Measurements from ENCODE around the gene ZFP69B.
A peak's percentile ranks its signal among the peaks of the same experiment; 100 is the strongest.
"Not testable (repeated sequence)": the region's sequence is repeated elsewhere in the genome, so short reads cannot be mapped to it uniquely, and the experiment has no call there.

The ZFP69B gene

GRCh38 chr1:40435876-40436275 lies 14.4 kb upstream of the ZFP69B start:
- no peak for DNase-seq

- peak in 1 of 14 donors; percentile 17 for DNase-seq
These were observed 11.8 kb upstream of the ZFP69B start for GRCh38 chr1:40438391-40439015.

GRCh38 chr1:40439247-40439646 lies 11.0 kb upstream of the ZFP69B start:
- DNase-seq: no peak

DNA sequence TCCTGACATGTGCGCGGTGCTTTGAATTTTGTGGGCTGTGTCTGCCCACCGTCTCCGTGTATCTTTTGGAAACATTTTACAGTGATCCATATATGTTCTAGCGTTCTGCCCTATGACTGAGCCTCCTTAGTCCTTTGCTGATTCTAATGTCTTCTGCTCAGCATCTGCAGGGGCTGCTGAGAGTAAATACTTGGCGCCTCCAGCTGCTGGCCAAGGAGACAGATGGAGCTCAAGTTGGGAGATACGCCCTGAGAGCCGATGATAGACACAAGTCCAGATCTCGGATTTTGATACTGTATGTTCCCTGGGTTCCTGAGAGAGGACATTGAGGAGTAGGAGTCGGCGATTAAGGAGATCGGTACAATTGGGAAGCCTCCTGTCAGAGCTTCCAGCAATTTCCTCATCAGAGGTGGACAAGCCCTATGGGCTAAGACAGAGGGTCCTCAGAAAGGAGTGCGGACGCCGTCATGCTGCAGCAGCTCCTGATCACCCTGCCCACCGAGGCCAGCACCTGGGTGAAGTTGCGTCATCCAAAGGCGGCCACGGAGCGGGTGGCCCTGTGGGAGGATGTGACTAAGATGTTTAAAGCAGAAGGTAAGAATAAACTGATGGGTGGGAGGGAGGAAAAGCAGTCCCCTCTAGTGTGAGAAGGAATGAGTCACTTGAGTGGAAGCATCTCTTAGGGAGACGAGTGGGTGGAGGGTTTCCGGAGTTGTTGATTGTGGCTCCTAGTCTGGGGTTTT lies 390 bp downstream of the ZFP69B start:
- peak in 6 of 14 donors; percentile 13 to 58 (median 28) for DNase-seq

- no peak for DNase-seq
These were observed 936 bp downstream of the ZFP69B start for GRCh38 chr1:40451238-40451585.

GRCh38 chr1:40454873-40455272 lies 4.6 kb downstream of the ZFP69B start:
- no peak for DNase-seq

- DNase-seq: no peak
These were observed 12.8 kb downstream of the ZFP69B start for GRCh38 chr1:40462956-40463590.

DNA sequence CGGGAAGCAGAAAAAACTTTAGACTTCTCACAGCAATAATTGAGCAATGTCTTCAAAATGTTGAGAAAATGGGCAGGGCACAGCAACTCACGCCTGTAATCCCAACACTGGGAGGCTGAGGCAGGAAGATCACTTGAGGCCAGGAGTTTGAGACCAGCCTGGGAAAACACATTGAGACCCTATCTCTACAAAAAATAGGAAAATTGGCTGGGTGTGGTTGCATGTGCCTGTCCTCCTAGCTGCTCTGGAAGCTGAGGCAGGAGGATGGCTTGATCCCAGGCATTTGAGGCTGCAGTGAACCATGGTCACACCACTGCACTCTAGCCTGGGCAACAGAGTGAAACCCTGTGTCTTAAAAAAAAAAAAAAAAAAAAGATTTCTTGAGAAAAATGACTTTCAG lies 19.1 kb downstream of the ZFP69B start:
- no peak for DNase-seq

- DNase-seq: no peak
These were observed 25.0 kb downstream of the ZFP69B start for GRCh38 chr1:40475268-40475667.

GRCh38 chr1:40476924-40477677 lies 26.8 kb downstream of the ZFP69B start, which contains the start of gene ZFP69:
ZFP69 (plus strand) TSS chr1:40477290; CDS start chr1:40479362, 2,072 bp downstream.
- DNase-seq: peak in 12 of 14 donors; percentile 7 to 70 (median 30)

- peak in 4 of 14 donors; percentile 7 to 25 (median 13) for DNase-seq
These were observed 27.4 kb downstream of the ZFP69B start for GRCh38 chr1:40477678-40478053.

GRCh38 chr1:40478276-40478675 lies 28.0 kb downstream of the ZFP69B start:
- DNase-seq: peak in 1 of 14 donors; percentile 20

DNA sequence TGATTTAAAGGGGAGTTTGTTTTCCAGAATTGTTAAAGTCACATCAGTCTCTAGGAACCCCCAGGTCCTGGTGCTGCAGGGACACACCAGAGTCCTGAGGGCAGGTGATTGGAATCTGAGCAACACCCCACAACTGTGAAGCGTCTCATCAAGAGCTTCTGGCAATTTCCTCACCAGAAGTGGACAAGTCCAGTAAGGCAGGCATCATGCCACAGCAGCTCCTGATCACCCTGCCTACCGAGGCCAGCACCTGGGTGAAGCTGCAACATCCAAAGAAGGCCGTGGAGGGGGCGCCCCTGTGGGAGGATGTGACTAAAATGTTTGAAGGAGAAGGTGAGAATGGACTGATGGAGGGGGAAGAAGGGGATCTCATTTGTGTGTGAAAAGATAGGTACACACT lies 28.9 kb downstream of the ZFP69B start:
- DNase-seq: no peak

GRCh38 chr1:40495315-40495903 lies 45.1 kb downstream of the ZFP69B start:
- no peak for DNase-seq

DNA sequence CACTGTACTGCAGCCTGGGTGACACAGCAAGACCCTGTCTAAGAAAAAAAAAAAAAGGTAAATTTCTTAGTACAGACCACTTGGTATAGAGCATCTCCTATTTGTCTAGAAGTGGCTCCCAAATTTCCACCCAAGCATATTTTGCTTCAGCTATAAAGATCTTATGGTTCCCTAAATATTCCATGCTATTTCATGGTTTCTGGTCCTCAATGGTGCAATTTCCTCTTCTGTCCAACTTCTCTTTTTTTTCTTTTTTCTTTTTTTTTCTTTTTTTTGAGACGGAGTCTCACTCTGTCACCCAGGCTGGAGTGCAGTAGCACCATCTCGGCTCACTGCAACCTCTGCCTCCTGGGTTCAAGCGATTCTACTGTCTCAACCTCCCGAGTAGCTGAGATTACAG lies 52.4 kb downstream of the ZFP69B start:
- DNase-seq: not testable (repeated sequence)

DNA sequence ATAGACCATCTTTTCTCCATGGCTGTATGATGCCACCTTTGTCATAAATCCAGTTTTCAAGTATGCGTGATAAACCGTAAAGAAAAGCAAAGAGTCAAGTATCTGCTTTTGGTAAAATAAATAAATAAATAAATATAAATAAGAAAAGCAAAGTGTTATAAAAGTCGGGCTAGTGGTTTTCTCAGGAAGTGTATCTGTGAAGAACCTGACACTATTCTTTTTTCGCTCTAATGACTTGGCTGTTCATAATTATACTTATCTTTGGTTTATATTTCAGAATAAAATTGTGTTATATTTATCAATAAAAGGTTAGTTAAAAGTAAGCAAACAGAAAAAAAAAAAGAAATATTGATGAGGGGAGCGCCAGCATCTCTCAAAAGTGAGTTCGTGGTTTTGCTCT lies 57.7 kb downstream of the ZFP69B start:
- no peak for DNase-seq

DNA sequence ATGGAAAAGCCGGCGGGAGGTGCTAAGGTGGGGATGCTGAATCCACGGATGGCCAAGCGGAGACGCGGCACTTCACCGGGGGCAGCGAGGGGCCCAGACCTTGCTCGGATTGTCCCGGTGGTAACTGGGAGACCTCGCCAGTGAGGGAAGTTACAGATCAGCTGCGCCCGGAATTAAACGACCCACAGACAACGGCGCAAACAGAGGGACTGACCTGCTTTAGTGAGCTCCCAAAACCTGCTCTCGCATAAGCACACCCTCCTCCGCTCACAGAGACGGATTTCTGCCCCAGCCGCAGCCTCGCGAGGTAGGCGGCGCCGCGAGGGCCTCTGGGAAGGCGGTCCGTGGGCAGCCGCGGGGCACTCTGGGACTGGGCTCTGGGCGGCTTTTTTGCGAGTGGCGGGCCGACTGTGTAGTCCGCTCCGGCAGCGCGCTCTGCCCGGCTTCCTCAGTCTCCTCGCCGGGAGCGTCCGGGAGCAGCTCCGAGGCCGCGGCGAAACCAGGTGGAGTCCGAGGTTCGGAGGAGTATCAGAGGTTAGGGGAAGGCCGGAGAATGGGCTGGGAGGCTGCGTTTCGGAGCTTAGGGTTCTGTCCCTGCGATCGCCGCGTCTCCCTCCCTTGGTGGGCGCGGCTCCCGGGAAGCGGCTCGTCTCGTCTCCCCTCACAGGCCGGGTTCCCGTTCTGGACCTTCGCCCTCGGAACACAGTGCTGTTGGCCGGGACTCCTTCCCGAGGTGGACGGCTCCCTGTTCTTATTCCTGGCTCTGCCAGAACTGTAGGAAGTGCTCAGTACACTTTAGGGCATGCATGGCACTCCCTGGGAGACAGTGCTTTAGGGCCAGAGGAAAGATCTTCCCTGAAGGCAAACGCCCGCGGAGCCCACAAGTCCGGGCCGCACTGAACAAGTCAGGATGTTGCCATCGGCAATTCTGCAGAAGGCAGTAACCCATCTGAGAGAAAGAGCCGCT lies 58.4 kb downstream of the ZFP69B start, which contains the start of gene EXO5:
TSS of gene EXO5 (plus strand) at position 393 of the 967 bp plus-strand sequence. CDS start 5,778 bp downstream, outside the sequence.
- DNase-seq: peak; percentile 20 to 81 (median 64)

Measured in C1 segment of cervical spinal cord (tissue), 14 donors.